Measurements from ENCODE around the gene G2E3. TPM values are rescaled to one million over a fixed set of nuclear protein-coding genes. Genes with fewer than 3 reads are reported as not detected.

G2E3 gene
- total and polyA plus RNA-seq, 2 donors (not counting 1 experiment from before 2014, with no cell fraction given) = 13.0 to 14.7 TPM

- H3K9me3 ChIP-seq (ENCODE audit: control insufficient read depth, insufficient read depth, low read depth, low read length) = no peaks in the 10 kb centered on the region
Observed at GRCh38 chr14:30669594-30669993, 110.6 kb downstream of the G2E3 start.

More at GRCh38 chr14:30669594-30669993, 110.6 kb downstream of the G2E3 start:
- H3K4me2 ChIP-seq (ENCODE audit: extremely low read depth, insufficient read depth, low read length) = no peak overlapping the region
- no peak overlapping the region for H2AFZ ChIP-seq (ENCODE audit: low read length)
- no peaks in the 10 kb centered on the region for H3K27me3 ChIP-seq (ENCODE audit: control insufficient read depth, insufficient read depth, low read length)
- no peaks in the 10 kb centered on the region for H3K79me2 ChIP-seq (ENCODE audit: control insufficient read depth, insufficient read depth, low read length)
- no peak for DNase-seq (ENCODE audit: low read depth in 2 of 2)
- no peak overlapping the region for H3K9ac ChIP-seq (ENCODE audit: insufficient read depth, low read length)
- H3K4me3 ChIP-seq (replicated peaks in 1 of 4; ENCODE audit: control extremely low read depth in 1 of 4, insufficient read depth in 1 of 4, low read depth in 3 of 4, low read length in 4 of 4) = no peak overlapping the region
- H3K36me3 ChIP-seq (ENCODE audit: control insufficient read depth, insufficient read depth, low read length) = no peaks in the 10 kb centered on the region
- H3K27ac ChIP-seq (ENCODE audit: insufficient read depth, low read length) = no peak overlapping the region
- no peaks in the 10 kb centered on the region for H4K20me1 ChIP-seq (ENCODE audit: control insufficient read depth, extremely low read depth, insufficient read depth, low read length)
- no peaks in the 10 kb centered on the region for H3K4me1 ChIP-seq (ENCODE audit: control insufficient read depth, extremely low read depth, insufficient read depth, low read length)
- TF ChIP-seq EZH2 (IDR thresholded peaks at IDR 0.05; ENCODE audit: low read length, missing control alignments) = no peak
- TF ChIP-seq CTCF (conservative IDR thresholded peaks at IDR 0.05 in 1 of 2, IDR thresholded peaks at IDR 0.05 in 1 of 2; ENCODE audit: low read depth in 1 of 2, low read length in 2 of 2) = no peak

Other genes starting within 250 kb of the G2E3 start
- gene SCFD1, start 63.2 kb downstream of the G2E3 start, total RNA-seq = 91.9 and 129 TPM in 2 replicates
- gene SCFD1, start 63.2 kb downstream of the G2E3 start, polyA plus RNA-seq = 83.1 and 110 TPM in 2 replicates

Measured in fibroblast of lung (primary cell).